GM12878 (cell line): ENCODE measurements around the gene ST6GALNAC3. TPM values are rescaled to one million over a fixed set of nuclear protein-coding genes. Genes with fewer than 3 reads are reported as not detected.

Experiments used
- ATAC-seq: fragments of 200-7000 bp; cut with Tn5 transposase; 3 replicates; pipeline ENCODE4 v1.9.1; 2020; ENCODE audit warnings: mild to moderate bottlenecking, moderate library complexity
- BruUV-seq: library from RNA; stranded (reverse); fragments of 400-500 nt; replicated peaks from 2 replicates; lab custom pipeline; 2021; lab: Mats Ljungman, UMichigan
- CTCF ChIA-PET: fragments of 300-600 bp; sonication (Branson Sonifier 250); formaldehyde crosslinking; extraction: SDS; loops from one replicate; lab custom pipeline; 2021; ENCODE audit warnings: inconsistent platforms; lab: Yijun Ruan, JAX
- POLR2A ChIA-PET: fragments of 350-600 bp; formaldehyde crosslinking; extraction: SDS; loops from one replicate; lab custom pipeline; 2021; ENCODE audit warnings: inconsistent platforms; lab: Charles Lee
- RAD21 ChIA-PET: fragments of 300-600 bp; sonication (Branson Sonifier 250); formaldehyde crosslinking; loops from one replicate; lab custom pipeline; 2023; ENCODE audit warnings: antibody characterized with exemption; ENCODE audit not compliant: unreplicated experiment; lab: Charles Lee
- SMC1A ChIA-PET: fragments of 300-600 bp; sonication (Branson Sonifier 250); formaldehyde crosslinking; loops from one replicate; lab custom pipeline; 2023; ENCODE audit not compliant: unreplicated experiment, uncharacterized antibody; lab: Charles Lee
- DNase-seq: peaks from one replicate; pipeline ENCODE4 v3.0.0-alpha.2; 2011; ENCODE audit warnings: low read depth, low spot score
- FAIRE-seq: peaks from 3 replicates; lab custom pipeline; 2011; peaks lifted over from hg19 to GRCh38; lab: Jason Lieb, UNC
- H2AFZ ChIP-seq: 2 replicates; pipeline ENCODE4 v1.6.0; 2011; ENCODE audit warnings: low read depth, low read length, control low read depth; ENCODE audit not compliant: control insufficient read depth
- H3K27ac ChIP-seq: 2 replicates; pipeline ENCODE4 v1.5.1; 2011; ENCODE audit warnings: control low read depth; ENCODE audit not compliant: control insufficient read depth, insufficient read depth
- H3K27me3 ChIP-seq, 2 experiments: replicated peaks in 1 of 2; 2 replicates each; pipeline versions ENCODE4 v1.6.0 to v1.6.1; 2011; ENCODE audit warnings: low read length in 1 of 2; ENCODE audit not compliant: control insufficient read depth in 2 of 2, insufficient read depth in 2 of 2
- H3K36me3 ChIP-seq, 2 experiments: 2 replicates each; pipeline ENCODE4 v1.5.1; 2011; ENCODE audit warnings: low read length in 1 of 2; ENCODE audit not compliant: control insufficient read depth in 2 of 2, insufficient read depth in 2 of 2
- H3K4me1 ChIP-seq: 2 replicates; pipeline ENCODE4 v1.6.1; 2011; ENCODE audit warnings: mild to moderate bottlenecking, low read length, moderate library complexity, mixed read lengths; ENCODE audit not compliant: control insufficient read depth, insufficient read depth
- H3K4me2 ChIP-seq: 2 replicates; pipeline ENCODE4 v1.6.0; 2011; ENCODE audit warnings: control low read depth; ENCODE audit not compliant: control insufficient read depth, insufficient read depth
- H3K4me3 ChIP-seq: fragments of 200-600 bp; sonication (generic); 2 replicates; pipeline ENCODE4 v1.5.1; 2016
- H3K79me2 ChIP-seq: 2 replicates; pipeline ENCODE4 v1.6.0; 2011; ENCODE audit warnings: low read length; ENCODE audit not compliant: control insufficient read depth, insufficient read depth
- H3K9ac ChIP-seq: 2 replicates; pipeline ENCODE4 v1.8.0; 2011; ENCODE audit warnings: low read length, control low read depth, mixed read lengths; ENCODE audit not compliant: control insufficient read depth, insufficient read depth
- H3K9me3 ChIP-seq: replicated peaks from 3 replicates; pipeline ENCODE4 v1.5.1; 2011; ENCODE audit warnings: mild to moderate bottlenecking, low read length; ENCODE audit not compliant: control insufficient read depth, insufficient read depth
- H4K20me1 ChIP-seq: 2 replicates; pipeline ENCODE4 v1.6.0; 2011; ENCODE audit not compliant: control insufficient read depth, insufficient read depth
- BHLHE40 ChIP-seq, 2 experiments: fragments of 450-650 bp in 1 of 2; IDR thresholded peaks; 2 replicates each; pipeline ENCODE4 v1.6.1; 2011 to 2017; ENCODE audit warnings: low read depth in 2 of 2, borderline replicate concordance in 1 of 2, improper control_type of control experiment in 1 of 2, low read length in 1 of 2, mild to moderate bottlenecking in 1 of 2
- CEBPB ChIP-seq, 2 experiments: fragments of 150-350 bp in 1 of 2; IDR thresholded peaks; 2 replicates each; pipeline ENCODE4 v1.6.1; 2012 to 2014; ENCODE audit warnings: low read depth in 2 of 2, low read length in 2 of 2, borderline replicate concordance in 1 of 2, inconsistent platforms in 1 of 2
- EED ChIP-seq: sonication (generic); IDR thresholded peaks from 2 replicates; pipeline ENCODE4 v1.6.1; 2016; ENCODE audit warnings: antibody characterized with exemption, low read depth
- ESRRA ChIP-seq: IDR thresholded peaks from 2 replicates; pipeline ENCODE4 v1.6.1; 2012; ENCODE audit warnings: mild to moderate bottlenecking, low read length, improper control_type of control experiment
- IRF4 ChIP-seq: IDR thresholded peaks from 2 replicates; pipeline ENCODE4 v1.6.1; 2011; ENCODE audit warnings: low read depth, low read length
- MEF2B ChIP-seq: fragments of 450-650 bp; IDR thresholded peaks from 2 replicates; pipeline ENCODE4 v1.6.1; 2018; ENCODE audit warnings: mild to moderate bottlenecking, moderate library complexity; ENCODE audit not compliant: partially characterized antibody, poor library complexity, severe bottlenecking
- NRF1 ChIP-seq: conservative IDR thresholded peaks from 2 replicates; pipeline ENCODE4 v1.6.1; 2011; ENCODE audit warnings: mild to moderate bottlenecking, low read depth, low read length, improper control_type of control experiment
- RB1 ChIP-seq: fragments of 450-650 bp; formaldehyde crosslinking; IDR thresholded peaks from 2 replicates; pipeline ENCODE4 v1.6.1; 2017; ENCODE audit warnings: mild to moderate bottlenecking, borderline replicate concordance
- SPI1 ChIP-seq: IDR thresholded peaks from 2 replicates; pipeline ENCODE4 v1.6.1; 2011; ENCODE audit warnings: low read depth, mild to moderate bottlenecking, low read length, moderate library complexity, borderline replicate concordance; ENCODE audit not compliant: insufficient read depth
- YBX1 ChIP-seq: fragments of 450-650 bp; IDR thresholded peaks from 2 replicates; pipeline ENCODE4 v1.6.1; 2016; ENCODE audit warnings: antibody characterized with exemption
- ZBTB11 ChIP-seq: fragments of 450-650 bp; formaldehyde crosslinking; IDR thresholded peaks from 2 replicates; pipeline ENCODE4 v1.5.0; 2022; ENCODE audit warnings: mild to moderate bottlenecking, missing genetic modification characterization
- ZBTB33 ChIP-seq: fragments of 450-650 bp; IDR thresholded peaks from 2 replicates; pipeline ENCODE4 v1.6.1; 2017; ENCODE audit warnings: mild to moderate bottlenecking
- ZNF274 ChIP-seq: IDR thresholded peaks from one replicate; pipeline ENCODE4 v1.8.0; 2011; ENCODE audit not compliant: insufficient read length, insufficient read depth
- ZZZ3 ChIP-seq: IDR thresholded peaks from 2 replicates; pipeline ENCODE4 v1.6.1; 2011; ENCODE audit warnings: low read depth; ENCODE audit not compliant: control insufficient read depth, insufficient read length
- WGBS: methylation state at CpG from one replicate; pipeline ENCODE4 v1.1.6; 2016; ENCODE audit warnings: low lambda C conversion rate; ENCODE audit not compliant: insufficient replicate concordance, insufficient coverage; ENCODE audit errors: missing lambda C conversion rate; 5-methylcytosine and 5-hydroxymethylcytosine counted together
- in situ Hi-C: fragments of 300-500 bp; cut with MboI; formaldehyde crosslinking; loops from 9 replicates; pipeline ENCODE4 v1.14.3; 2018; ENCODE audit warnings: mixed read lengths
- intact Hi-C: fragments of 100-400 bp; cut with micrococcal nuclease; formaldehyde crosslinking; loops from one replicate; pipeline ENCODE4 v1.14.2; 2022; ENCODE audit not compliant: unreplicated experiment
- polyA plus RNA-seq, 11 experiments: library from polyadenylated mRNA; depleted of rRNA in 4 of 11; unstranded in 6 of 11; stranded (reverse) in 5 of 11; fragments of >200 nt; fragmentation: Nextera tagmentation in 4 of 11; fragmentation: Illumina TruSeq in 1 of 11; extraction: Ambion mirVana in 4 of 11; extraction: Trizol in 1 of 11; gene quantifications; 1 replicate in 1 of 11; 2 replicates in 10 of 11; pipeline versions ENCODE4 v1.2.1 to v1.2.3, GENCODE V29; 2011 to 2016; ENCODE audit warnings: inconsistent platforms in 2 of 11, missing spikeins in 2 of 11, low read depth in 1 of 11
- total RNA-seq, 4 experiments: library from RNA; depleted of rRNA in 3 of 4; stranded (reverse); fragments of >200 nt in 3 of 4; fragmentation: Illumina TruSeq in 1 of 4; extraction: Trizol in 1 of 4; gene quantifications; 2 replicates each; pipeline versions ENCODE4 v1.2.1 to v1.2.3, GENCODE V29; 2013 to 2021

The ST6GALNAC3 gene
- total and polyA plus RNA-seq, 10 of the 15 experiments (the other 5 are each of a cell fraction or from before 2014, with no cell fraction given): 0.04 to 0.68 (median 0.18) TPM; not detected in 3

- ChIA-PET POLR2A (no interaction called here), CTCF (interaction anchor here (1.8 kb wide), 1 partner anchor 8 kb away, joined by 7 read pairs; no protein-coding TSS in a partner anchor), RAD21 (no interaction called here), SMC1A (interaction anchor here (1.3 kb wide), 1 partner anchor 57 kb away, joined by 3 read pairs; no protein-coding TSS in a partner anchor)
- WGBS: 46% methylated on average over 5 of the region's 5 CpGs
- H3K4me2 ChIP-seq: no peak overlapping the region
- FAIRE-seq (no peak), ATAC-seq (no peak), DNase-seq (no peak)
- H4K20me1 ChIP-seq: no peaks in the 10 kb centered on the region
- TF ChIP-seq ZNF274 (no peak), IRF4 (no peak), ZBTB33 (no peak), BHLHE40 (IDR thresholded peaks at IDR 0.05; ENCODE audit: borderline replicate concordance in 1 of 2, low read depth in 2 of 2, low read length in 1 of 2) (no peak), ZZZ3 (no peak), ESRRA (no peak), YBX1 (no peak), NRF1 (no peak), RB1 (no peak), EED (no peak), CEBPB (IDR thresholded peaks at IDR 0.05; ENCODE audit: borderline replicate concordance in 1 of 2, low read depth in 2 of 2, low read length in 2 of 2) (no peak), MEF2B (no peak), SPI1 (no peak), ZBTB11 (CRISPR knock-in tag) (no peak)
- no peaks in the 10 kb centered on the region for H3K4me1 ChIP-seq
- no peak overlapping the region for H3K9ac ChIP-seq
- H3K27me3 ChIP-seq: no peaks in the 10 kb centered on the region
- intact Hi-C loops: no loop called here
- in situ Hi-C loops: no loop called here
- no peak overlapping the region for H2AFZ ChIP-seq
- no peaks in the 10 kb centered on the region for H3K79me2 ChIP-seq
- BruUV-seq: no TSS peak
- H3K4me3 ChIP-seq: no peak overlapping the region
- no peaks in the 10 kb centered on the region for H3K9me3 ChIP-seq
- no peaks in the 10 kb centered on the region for H3K36me3 ChIP-seq
- no peak overlapping the region for H3K27ac ChIP-seq
These were observed 87.7 kb downstream of the ST6GALNAC3 start for GRCh38 chr1:76162254-76162653.
